NB4 (cell line): ENCODE measurements around the gene ANKRD60.

Source experiments
- POLR2A ChIP-seq: IDR thresholded peaks from 2 replicates; pipeline ENCODE4 v1.6.1; 2011; ENCODE audit warnings: mild to moderate bottlenecking; ENCODE audit not compliant: insufficient read length; ENCODE audit errors: extremely low read depth
- TF ChIP-seq, protein P1 (sequence below): IDR thresholded peaks from one replicate; pipeline ENCODE4 v1.5.1; 2012; ENCODE audit warnings: low read depth, low read length
- TF ChIP-seq, protein P2 (sequence below): IDR thresholded peaks from 2 replicates; pipeline ENCODE4 v1.6.1; 2011; ENCODE audit warnings: low read depth, low read length

DNA sequence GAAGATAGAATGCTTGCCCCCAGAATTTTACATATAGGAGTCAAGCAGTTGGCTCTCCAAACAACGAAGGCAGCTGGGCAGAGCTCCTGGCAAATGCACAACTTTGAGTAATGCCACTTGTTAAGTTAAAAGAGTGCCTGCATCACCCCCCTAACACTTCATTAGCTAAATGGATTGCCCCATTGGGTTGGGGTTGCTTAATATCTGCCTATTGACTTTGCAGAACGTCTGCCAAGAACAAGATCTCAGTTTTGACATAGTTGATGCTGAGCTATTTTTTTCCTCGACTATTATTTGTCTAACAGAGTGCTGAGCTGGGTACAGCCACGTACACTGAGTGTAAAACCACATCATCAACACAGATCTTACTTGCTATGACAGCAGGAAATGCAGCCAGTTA is 12.1 kb downstream of the ANKRD60 start:
- TF ChIP-seq, protein P1, sequence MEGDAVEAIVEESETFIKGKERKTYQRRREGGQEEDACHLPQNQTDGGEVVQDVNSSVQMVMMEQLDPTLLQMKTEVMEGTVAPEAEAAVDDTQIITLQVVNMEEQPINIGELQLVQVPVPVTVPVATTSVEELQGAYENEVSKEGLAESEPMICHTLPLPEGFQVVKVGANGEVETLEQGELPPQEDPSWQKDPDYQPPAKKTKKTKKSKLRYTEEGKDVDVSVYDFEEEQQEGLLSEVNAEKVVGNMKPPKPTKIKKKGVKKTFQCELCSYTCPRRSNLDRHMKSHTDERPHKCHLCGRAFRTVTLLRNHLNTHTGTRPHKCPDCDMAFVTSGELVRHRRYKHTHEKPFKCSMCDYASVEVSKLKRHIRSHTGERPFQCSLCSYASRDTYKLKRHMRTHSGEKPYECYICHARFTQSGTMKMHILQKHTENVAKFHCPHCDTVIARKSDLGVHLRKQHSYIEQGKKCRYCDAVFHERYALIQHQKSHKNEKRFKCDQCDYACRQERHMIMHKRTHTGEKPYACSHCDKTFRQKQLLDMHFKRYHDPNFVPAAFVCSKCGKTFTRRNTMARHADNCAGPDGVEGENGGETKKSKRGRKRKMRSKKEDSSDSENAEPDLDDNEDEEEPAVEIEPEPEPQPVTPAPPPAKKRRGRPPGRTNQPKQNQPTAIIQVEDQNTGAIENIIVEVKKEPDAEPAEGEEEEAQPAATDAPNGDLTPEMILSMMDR = no peak
- no peak for TF ChIP-seq POLR2A
- TF ChIP-seq, protein P2, sequence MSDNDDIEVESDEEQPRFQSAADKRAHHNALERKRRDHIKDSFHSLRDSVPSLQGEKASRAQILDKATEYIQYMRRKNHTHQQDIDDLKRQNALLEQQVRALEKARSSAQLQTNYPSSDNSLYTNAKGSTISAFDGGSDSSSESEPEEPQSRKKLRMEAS = no peak
